Fibroblast of lung (primary cell): ENCODE measurements around the gene APMAP.
"Not testable (repeated sequence)": the region's sequence is repeated elsewhere in the genome, so short reads cannot be mapped to it uniquely, and the experiment has no call there.

Experiments used
- EZH2 ChIP-seq: IDR thresholded peaks from 2 replicates; pipeline ENCODE4 v1.5.1; 2012; ENCODE audit warnings: low read length, control low read depth, mild to moderate bottlenecking; ENCODE audit errors: missing control alignments
- TF ChIP-seq, protein P1 (sequence below), 2 donors: IDR thresholded peaks in 1 of 2; conservative IDR thresholded peaks in 1 of 2; 1 replicate in 1 of 2; 2 replicates in 1 of 2; pipeline ENCODE4 v1.5.1; 2011 to 2012; ENCODE audit warnings: low read length in 2 of 2, control low read depth in 1 of 2, inconsistent platforms in 1 of 2, low read depth in 1 of 2, mild to moderate bottlenecking in 1 of 2

DNA sequence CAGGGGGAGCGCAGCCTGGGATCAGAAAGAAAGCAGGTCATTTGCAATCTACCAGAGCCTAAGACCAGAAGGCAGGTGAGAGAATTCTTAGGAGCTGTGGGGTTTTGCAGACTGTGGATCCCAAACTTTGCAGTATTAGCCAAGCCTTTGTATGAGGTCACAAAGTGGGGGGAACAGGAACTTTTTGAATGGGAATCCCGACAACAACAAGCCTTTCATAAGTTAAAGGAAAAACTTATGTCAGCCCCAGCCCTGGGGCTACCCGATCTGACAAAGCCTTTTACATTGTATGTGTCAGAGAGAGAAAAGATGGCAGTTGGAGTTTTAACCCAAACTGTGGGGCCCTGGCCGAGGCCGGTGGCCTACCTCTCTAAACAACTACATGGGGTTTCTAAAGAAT is 63.3 kb downstream of the APMAP start:
- TF ChIP-seq, protein P1, sequence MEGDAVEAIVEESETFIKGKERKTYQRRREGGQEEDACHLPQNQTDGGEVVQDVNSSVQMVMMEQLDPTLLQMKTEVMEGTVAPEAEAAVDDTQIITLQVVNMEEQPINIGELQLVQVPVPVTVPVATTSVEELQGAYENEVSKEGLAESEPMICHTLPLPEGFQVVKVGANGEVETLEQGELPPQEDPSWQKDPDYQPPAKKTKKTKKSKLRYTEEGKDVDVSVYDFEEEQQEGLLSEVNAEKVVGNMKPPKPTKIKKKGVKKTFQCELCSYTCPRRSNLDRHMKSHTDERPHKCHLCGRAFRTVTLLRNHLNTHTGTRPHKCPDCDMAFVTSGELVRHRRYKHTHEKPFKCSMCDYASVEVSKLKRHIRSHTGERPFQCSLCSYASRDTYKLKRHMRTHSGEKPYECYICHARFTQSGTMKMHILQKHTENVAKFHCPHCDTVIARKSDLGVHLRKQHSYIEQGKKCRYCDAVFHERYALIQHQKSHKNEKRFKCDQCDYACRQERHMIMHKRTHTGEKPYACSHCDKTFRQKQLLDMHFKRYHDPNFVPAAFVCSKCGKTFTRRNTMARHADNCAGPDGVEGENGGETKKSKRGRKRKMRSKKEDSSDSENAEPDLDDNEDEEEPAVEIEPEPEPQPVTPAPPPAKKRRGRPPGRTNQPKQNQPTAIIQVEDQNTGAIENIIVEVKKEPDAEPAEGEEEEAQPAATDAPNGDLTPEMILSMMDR (conservative IDR thresholded peaks at IDR 0.05 in 1 of 2, IDR thresholded peaks at IDR 0.05 in 1 of 2; ENCODE audit: low read depth in 1 of 2, low read length in 2 of 2): not testable (repeated sequence)
- TF ChIP-seq EZH2: not testable (repeated sequence)
